Esophagus muscularis mucosa (tissue), 3 donors: Measurements from ENCODE around the gene DOCK2.

Source experiments
- CTCF ChIP-seq, 3 experiments: fragments of 200-600 bp in 2 of 3; fragments of 450-650 bp in 1 of 3; sonication (generic) in 2 of 3; IDR thresholded peaks; one replicate each; pipeline ENCODE4 v1.5.1; 2017 to 2019; ENCODE audit warnings: antibody characterized with exemption in 3 of 3, mild to moderate bottlenecking in 2 of 3, moderate library complexity in 1 of 3
- POLR2A ChIP-seq: fragments of 450-650 bp; IDR thresholded peaks from one replicate; pipeline ENCODE4 v1.6.1; 2017; ENCODE audit warnings: antibody characterized with exemption, moderate library complexity, mild to moderate bottlenecking, low read depth

- no peak for TF ChIP-seq POLR2A
- no peak for TF ChIP-seq CTCF (IDR thresholded peaks at IDR 0.05)
Observed at GRCh38 chr5:169631360-169631759, 5.7 kb upstream of the DOCK2 start.
